Lung microvascular endothelial cell (primary cell): ENCODE results near the gene CHTF8. TPM values are rescaled to one million over a fixed set of nuclear protein-coding genes. Genes with fewer than 3 reads are reported as not detected.

Experiments used
- DNase-seq, 2 donors: peaks; one replicate each; pipeline versions ENCODE4 v3.0.0 to v3.0.0-alpha.2; 2010; ENCODE audit warnings: low read depth in 2 of 2
- total RNA-seq: library from RNA; depleted of rRNA; stranded (reverse); fragments of >200 nt; gene quantifications from 2 replicates; pipeline ENCODE4 v1.2.1, GENCODE V29; 2014

CHTF8 gene
- total RNA-seq, 1 donor from 2014 or later, result 62.3 TPM

DNA sequence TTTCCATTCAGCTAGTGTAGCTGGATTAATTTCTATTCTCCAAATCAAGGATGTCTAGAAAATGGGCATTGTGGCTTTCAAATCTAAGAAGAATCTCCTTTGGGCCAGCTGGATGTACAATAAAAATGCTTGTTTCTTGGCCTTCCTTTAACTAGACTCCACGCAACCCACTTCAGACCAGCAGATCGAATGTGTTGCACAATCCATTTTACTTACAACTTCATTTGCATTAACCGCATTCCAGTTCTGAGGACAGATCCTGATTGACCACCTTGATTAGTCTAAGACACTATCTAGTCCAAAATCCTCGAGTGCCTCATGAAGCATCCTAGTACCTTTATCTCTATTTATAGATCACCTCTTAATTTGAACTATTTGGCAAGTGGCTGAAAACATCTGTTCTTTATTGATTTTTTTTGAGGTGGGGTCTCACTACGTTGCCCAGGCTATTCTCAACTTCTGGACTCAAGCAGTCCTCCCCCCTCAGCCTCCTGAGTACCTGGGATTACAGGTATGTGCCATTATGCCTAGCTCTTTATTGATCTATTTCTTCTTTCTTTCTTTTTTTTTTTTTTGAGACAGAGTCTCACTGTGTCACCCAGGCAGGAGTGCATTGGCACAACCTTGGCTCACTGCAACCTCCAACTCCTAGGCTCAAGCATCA, 47.2 kb downstream of the CHTF8 start:
- no peak for DNase-seq

DNA sequence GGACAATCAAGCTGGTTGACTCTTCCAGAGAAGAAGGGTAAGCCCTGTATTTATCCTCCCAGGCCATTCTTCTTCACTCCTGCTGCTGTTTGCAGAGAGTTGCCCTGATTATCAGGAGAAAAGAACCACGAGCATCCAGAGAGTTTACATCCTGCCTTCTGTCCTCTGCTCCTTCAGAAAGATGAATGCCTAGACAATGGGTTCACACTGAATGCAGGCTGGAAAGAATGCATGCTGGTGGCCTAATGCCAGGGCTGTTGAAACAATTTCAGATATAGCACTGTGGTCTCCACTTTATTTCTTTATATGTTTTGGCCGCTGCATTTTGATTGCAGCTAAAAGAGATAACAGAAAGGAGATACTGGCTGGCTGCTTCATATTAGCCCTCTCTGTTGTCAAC, 48.1 kb downstream of the CHTF8 start:
- peak; percentile 24 to 47 for DNase-seq

- DNase-seq, result no peak
Observed at GRCh38 chr16:69083306-69083941, 49.0 kb downstream of the CHTF8 start.

DNA sequence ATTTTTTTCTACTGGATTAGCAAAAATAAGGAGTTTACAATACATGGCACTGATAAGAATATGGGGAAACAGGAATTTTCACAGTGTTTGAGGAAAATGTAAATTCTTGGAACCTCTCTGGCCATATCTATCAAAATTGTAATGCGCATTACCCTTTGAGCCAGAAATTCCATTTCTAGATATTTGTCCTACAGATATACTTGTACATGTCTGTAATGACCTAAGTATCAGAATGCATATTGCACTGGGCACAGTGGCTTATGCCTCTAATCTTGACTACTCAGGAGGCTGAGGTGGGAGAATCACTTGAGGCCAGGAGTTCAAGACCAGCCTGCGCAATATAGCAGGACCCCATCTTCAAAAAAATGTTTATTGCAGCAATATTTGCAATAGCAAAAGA, 52.7 kb downstream of the CHTF8 start:
- no peak for DNase-seq

DNA sequence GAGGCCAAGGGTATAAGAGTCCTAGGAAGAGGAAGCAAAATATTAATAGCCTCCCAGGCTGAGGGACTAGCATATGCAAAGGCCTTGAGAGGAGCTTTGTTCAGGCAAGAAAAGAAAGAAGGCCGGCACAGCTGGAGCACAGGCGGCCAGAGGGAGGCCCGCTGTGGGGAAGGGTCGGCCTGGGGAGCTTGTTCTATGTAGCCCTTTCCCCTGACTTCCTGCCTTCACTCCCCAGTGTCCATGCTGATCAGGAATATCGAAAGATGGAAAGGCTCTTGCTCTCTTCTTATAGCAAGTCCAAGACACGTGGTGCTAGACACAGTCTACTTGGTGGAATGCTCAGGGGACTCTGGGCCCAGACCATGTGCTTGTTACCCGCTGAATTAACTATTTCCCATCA, 54.3 kb downstream of the CHTF8 start:
- no peak for DNase-seq

GRCh38 chr16:69077251-69077650, 55.1 kb downstream of the CHTF8 start:
- no peak for DNase-seq

DNA sequence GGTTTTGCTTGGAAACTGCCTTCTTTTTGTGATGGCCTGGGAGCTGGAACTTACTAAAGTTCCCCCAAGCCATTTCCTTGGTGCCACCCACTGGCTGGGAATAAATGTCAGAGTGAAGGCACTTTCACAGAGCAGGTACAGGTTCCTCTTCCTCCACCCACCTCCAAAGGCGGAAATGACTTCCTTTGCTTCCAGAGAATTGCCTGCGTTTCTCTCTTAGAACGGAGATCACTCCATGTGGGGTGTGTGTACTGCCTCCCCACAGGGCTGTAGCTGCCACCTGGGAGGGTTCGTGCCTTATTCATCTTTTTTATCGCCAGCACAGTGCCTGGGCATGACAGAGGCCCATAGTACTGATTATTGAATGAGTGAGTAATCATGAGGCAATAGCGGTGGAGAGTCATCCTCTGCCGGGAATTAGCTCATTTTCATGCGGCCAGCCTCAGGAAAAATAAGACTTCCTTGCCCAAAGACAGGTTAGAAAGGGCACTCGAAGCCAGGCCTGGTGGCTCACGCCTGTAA, 59.1 kb downstream of the CHTF8 start:
- DNase-seq, result peak in 1 of 2 donors; percentile 82

- DNase-seq, result no peak
Observed at GRCh38 chr16:69072640-69072974, 59.8 kb downstream of the CHTF8 start.

GRCh38 chr16:69071036-69071435, 61.4 kb downstream of the CHTF8 start:
- DNase-seq, result no peak

- DNase-seq, result no peak
Observed at GRCh38 chr16:69069504-69069903, 62.9 kb downstream of the CHTF8 start.

Other genes starting within 250 kb of the CHTF8 start
- 1.4 and 1.7 TPM in 2 replicates for gene HAS3, start 26.9 kb downstream of the CHTF8 start, total RNA-seq
- 11.1 and 11.7 TPM in 2 replicates for gene UTP4, start 61 bp upstream of the CHTF8 start, total RNA-seq
- 39.0 and 72.0 TPM in 2 replicates for gene SNTB2, start 54.6 kb upstream of the CHTF8 start, total RNA-seq
- 24.6 and 32.7 TPM in 2 replicates for gene VPS4A, start 178.8 kb upstream of the CHTF8 start, total RNA-seq
- 9.2 and 12.1 TPM in 2 replicates for gene PDF, start 198.0 kb upstream of the CHTF8 start, total RNA-seq
- gene COG8, start 207.0 kb upstream of the CHTF8 start, total RNA-seq, result 13.1 and 21.0 TPM in 2 replicates
- gene NIP7, start 207.2 kb upstream of the CHTF8 start, total RNA-seq, result 19.4 and 26.8 TPM in 2 replicates
- gene TMED6, start 219.2 kb upstream of the CHTF8 start, total RNA-seq, result 0.20 TPM in 1 of 2 replicates, not detected in the other